ENCODE results near the gene MSRB3.
"Not testable (repeated sequence)": the region's sequence is repeated elsewhere in the genome, so short reads cannot be mapped to it uniquely, and the experiment has no call there.

The MSRB3 gene

DNA sequence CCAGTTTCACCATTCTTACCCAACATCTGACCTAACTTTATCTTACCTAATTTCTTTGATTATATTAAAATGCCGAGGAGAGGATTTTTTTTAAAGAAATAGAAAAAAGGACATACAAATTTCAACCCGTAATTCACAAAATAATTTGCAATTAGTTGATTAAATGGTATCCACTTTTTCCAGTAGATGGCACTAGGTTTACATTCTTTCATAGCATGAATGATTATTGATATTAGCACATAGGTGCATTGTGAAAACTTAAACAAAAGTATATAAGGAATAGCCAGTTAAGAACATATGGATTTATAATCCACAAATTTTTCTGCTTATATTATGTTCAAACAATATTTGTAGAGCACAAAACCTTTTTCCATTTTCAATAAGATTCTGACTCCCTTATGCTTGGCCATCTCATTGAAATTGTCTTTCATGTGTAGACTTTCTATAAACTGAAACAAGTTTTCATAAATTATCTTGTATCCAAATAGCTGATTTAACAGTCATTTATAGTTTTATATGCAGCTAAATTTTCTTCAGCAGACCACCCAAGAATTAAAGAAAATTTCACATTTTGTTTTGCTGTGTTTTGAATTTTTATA is 35.3 kb downstream of the MSRB3 start:
- H3K4me3 ChIP-seq (ENCODE audit: low read depth, low read length), result no peak overlapping the region

DNA sequence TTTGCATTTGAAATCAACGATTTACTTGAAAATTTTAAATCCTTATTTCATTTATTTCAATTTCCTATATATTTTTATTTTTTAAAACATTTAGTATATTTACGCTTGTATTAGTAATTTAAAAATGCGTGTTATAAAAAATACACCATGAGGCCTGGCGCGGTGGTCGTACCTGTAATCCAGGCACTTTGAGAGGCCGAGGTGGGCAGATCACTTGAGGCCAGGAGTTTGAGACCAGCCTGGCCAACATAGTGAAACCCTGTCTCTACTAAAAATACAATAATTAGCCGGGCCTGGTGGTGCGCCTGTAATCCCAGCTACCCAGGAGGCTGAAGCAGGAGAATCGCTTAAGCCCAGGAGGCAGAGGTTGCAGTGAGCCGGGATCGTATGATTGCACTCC is 36.8 kb downstream of the MSRB3 start:
- not testable (repeated sequence) for H3K4me3 ChIP-seq (ENCODE audit: low read depth, low read length)

More for the DNA sequence above, 35.3 kb downstream of the MSRB3 start:
- TF ChIP-seq, protein P1, sequence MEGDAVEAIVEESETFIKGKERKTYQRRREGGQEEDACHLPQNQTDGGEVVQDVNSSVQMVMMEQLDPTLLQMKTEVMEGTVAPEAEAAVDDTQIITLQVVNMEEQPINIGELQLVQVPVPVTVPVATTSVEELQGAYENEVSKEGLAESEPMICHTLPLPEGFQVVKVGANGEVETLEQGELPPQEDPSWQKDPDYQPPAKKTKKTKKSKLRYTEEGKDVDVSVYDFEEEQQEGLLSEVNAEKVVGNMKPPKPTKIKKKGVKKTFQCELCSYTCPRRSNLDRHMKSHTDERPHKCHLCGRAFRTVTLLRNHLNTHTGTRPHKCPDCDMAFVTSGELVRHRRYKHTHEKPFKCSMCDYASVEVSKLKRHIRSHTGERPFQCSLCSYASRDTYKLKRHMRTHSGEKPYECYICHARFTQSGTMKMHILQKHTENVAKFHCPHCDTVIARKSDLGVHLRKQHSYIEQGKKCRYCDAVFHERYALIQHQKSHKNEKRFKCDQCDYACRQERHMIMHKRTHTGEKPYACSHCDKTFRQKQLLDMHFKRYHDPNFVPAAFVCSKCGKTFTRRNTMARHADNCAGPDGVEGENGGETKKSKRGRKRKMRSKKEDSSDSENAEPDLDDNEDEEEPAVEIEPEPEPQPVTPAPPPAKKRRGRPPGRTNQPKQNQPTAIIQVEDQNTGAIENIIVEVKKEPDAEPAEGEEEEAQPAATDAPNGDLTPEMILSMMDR (IDR thresholded peaks at IDR 0.05; ENCODE audit: low read depth, low read length), result no peak

DNA sequence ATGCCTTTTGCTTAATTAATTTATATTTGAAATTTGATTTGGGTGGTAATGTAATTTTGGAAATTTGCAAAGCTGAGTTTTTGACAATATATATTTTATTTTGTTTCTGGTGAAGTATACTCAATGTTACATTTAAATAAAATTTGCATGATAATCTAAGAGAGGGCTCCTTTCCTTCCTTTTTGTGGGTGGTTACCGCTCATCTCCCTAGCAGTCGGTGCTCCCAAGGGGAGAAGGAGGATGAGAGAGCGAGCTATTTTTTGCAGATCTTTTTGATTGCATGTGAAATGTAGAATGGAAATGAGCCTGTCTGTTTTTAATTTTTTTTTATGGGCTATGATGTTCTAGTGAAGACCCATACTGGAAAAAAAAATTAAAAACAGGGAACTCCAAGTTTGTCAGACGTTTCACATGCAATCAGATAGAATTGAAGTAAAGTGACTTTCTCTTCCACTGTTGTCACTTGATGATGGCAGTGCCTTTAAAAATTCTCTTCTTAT is 39.8 kb downstream of the MSRB3 start:
- TF ChIP-seq, protein P1 (IDR thresholded peaks at IDR 0.05; ENCODE audit: low read depth, low read length), result no peak
- H3K4me3 ChIP-seq (ENCODE audit: low read depth, low read length), result no peak overlapping the region

DNA sequence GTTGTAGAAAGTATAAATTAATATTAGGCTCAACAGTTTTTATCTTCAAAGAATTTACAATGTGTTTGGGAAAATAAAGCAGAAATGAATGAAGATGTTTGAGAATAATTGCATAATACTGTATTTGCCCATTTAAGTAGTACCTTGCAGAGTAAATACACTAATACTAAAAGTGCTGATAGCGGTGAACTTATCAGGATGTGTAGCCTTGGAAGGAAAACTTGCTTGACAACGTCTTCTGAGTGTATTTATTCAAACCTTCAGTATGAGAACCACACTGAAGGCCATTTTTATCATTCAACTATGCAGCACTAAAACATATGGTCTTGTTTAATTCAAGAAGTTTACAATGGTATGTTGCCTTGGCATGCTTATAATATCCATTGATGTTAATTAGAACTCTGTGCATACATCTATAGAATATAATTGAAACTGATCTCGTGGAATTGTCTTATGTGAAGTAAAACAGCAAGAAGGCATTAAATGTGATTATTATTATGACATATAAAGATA is 41.3 kb downstream of the MSRB3 start:
- H3K4me3 ChIP-seq (ENCODE audit: low read depth, low read length), result no peak overlapping the region
- TF ChIP-seq, protein P1 (IDR thresholded peaks at IDR 0.05; ENCODE audit: low read depth, low read length), result no peak

DNA sequence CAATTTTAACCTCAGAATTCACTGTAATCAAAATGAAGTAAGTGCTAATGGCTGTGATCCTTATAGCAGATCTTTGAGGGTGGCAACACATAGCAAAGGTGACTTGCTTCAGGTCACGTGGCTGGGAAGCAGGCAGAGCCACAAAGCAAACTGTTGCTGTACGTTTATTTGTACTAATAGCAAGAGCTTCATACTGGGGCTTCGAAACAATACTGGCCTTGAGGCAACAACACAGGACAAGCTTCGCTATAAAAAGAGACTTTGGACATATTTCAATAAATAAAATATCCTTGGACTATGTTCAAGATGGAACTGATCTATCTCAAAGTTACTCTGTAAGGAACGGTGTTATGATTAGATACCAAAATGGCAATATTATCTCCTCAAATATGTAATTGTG is 44.6 kb downstream of the MSRB3 start:
- no peak overlapping the region for H3K4me3 ChIP-seq (ENCODE audit: low read depth, low read length)

DNA sequence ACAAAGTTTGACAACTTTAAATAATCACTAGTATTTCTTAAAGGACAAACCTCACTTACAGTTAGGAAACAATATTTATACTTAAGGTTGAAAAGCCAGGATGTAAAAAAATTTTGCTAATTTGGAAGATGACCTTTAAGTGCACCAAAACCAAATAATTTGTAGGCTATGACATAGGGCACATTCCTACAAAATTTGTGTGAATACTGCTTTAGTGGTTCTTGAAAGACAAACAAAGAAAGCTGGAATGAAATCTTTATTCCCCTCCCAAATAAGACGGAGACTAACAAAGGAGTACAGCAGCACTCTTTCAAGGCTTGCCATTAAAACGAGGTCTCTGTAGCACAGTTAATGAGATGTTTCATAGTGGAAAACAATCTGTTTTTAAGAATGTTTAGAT is 45.6 kb downstream of the MSRB3 start:
- TF ChIP-seq, protein P1 (IDR thresholded peaks at IDR 0.05; ENCODE audit: low read depth, low read length), result no peak
- no peak overlapping the region for H3K4me3 ChIP-seq (ENCODE audit: low read depth, low read length)

More for the DNA sequence above, 44.6 kb downstream of the MSRB3 start:
- TF ChIP-seq, protein P1 (IDR thresholded peaks at IDR 0.05; ENCODE audit: low read depth, low read length), result no peak

DNA sequence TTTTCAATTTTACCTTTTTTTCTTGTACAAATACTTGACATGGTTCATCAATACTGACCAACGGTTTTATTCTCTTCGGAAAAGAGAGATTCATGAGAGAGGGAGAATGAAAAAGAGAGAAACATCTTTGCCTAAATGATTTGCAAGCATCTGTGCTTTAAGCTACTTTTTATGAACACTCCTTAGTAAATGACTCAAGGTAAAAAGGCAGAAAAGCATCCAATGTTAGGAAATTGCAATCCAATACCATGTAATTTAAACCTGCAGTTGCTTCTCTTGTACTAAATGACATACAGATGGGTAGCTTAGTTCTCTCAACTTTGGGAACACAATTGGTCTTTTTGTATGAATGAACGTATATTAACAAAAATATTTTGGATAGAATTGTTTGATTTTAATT is 46.1 kb downstream of the MSRB3 start:
- TF ChIP-seq, protein P1 (IDR thresholded peaks at IDR 0.05; ENCODE audit: low read depth, low read length), result no peak
- no peak overlapping the region for H3K4me3 ChIP-seq (ENCODE audit: low read depth, low read length)

DNA sequence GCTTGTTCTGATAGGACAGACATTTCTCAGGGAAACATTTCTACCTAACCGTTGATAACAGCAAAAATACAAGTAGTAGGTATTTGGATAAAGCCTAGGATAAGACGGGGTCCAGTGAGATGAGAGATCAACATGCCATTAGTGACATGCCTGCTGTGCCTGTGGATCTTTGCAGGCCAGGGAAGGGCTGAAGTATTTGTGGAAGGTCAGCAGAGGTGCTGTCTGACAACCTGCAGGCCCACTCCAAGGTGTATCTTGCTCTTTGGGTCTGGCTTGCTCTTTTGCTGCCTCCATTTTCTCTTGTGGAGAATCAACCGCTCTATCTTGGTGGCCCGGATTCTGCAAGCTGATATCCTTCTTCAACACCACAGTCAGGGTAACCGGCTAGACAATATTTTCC is 46.7 kb downstream of the MSRB3 start:
- H3K4me3 ChIP-seq (ENCODE audit: low read depth, low read length), result no peak overlapping the region
- TF ChIP-seq, protein P1 (IDR thresholded peaks at IDR 0.05; ENCODE audit: low read depth, low read length), result no peak

Measured in WI38 (cell line).